HG03354 (cell line): ENCODE measurements around the gene DAPK3.
"Not testable (repeated sequence)": the region's sequence is repeated elsewhere in the genome, so short reads cannot be mapped to it uniquely, and the experiment has no call there.

ENCODE experiments used
- ATAC-seq: cut with Tn5 transposase; IDR thresholded peaks from one replicate; pipeline ENCODE4 v1.9.1; 2021; ENCODE audit warnings: mild to moderate bottlenecking; ENCODE audit not compliant: unreplicated experiment, poor library complexity, severe bottlenecking

The DAPK3 gene

GRCh38 chr19:3963458-3964255 is 7.2 kb downstream of the DAPK3 start:
- no peak for ATAC-seq

GRCh38 chr19:3961007-3961406 is 9.9 kb downstream of the DAPK3 start:
- ATAC-seq = no peak

GRCh38 chr19:3959766-3960131 is 11.2 kb downstream of the DAPK3 start:
- no peak for ATAC-seq

- ATAC-seq = no peak
These were observed 11.8 kb downstream of the DAPK3 start for GRCh38 chr19:3958836-3959765.

- ATAC-seq = no peak
These were observed 15.2 kb downstream of the DAPK3 start for GRCh38 chr19:3955688-3956087.

- ATAC-seq = not testable (repeated sequence)
These were observed 15.6 kb downstream of the DAPK3 start for GRCh38 chr19:3955276-3955675.

- ATAC-seq = no peak
These were observed 16.8 kb downstream of the DAPK3 start for GRCh38 chr19:3954107-3954506.

- ATAC-seq = not testable (repeated sequence)
These were observed 18.1 kb downstream of the DAPK3 start for GRCh38 chr19:3952755-3953276.

- ATAC-seq = no peak
These were observed 19.7 kb downstream of the DAPK3 start for GRCh38 chr19:3950871-3951861.

GRCh38 chr19:3949997-3950859 is 20.7 kb downstream of the DAPK3 start:
- no peak for ATAC-seq

- no peak for ATAC-seq
These were observed 21.6 kb downstream of the DAPK3 start for GRCh38 chr19:3949294-3949693.

- not testable (repeated sequence) for ATAC-seq
These were observed 23.5 kb downstream of the DAPK3 start for GRCh38 chr19:3947316-3947933.

- ATAC-seq = no peak
These were observed 25.1 kb downstream of the DAPK3 start for GRCh38 chr19:3945838-3946237.

- no peak for ATAC-seq
These were observed 26.7 kb downstream of the DAPK3 start for GRCh38 chr19:3944018-3944721.

- ATAC-seq = no peak
These were observed 28.0 kb downstream of the DAPK3 start for GRCh38 chr19:3942790-3943409.

- not testable (repeated sequence) for ATAC-seq
These were observed 32.5 kb downstream of the DAPK3 start for GRCh38 chr19:3938300-3938950.
